Measurements from ENCODE around the gene TRIM37.

TRIM37 gene

DNA sequence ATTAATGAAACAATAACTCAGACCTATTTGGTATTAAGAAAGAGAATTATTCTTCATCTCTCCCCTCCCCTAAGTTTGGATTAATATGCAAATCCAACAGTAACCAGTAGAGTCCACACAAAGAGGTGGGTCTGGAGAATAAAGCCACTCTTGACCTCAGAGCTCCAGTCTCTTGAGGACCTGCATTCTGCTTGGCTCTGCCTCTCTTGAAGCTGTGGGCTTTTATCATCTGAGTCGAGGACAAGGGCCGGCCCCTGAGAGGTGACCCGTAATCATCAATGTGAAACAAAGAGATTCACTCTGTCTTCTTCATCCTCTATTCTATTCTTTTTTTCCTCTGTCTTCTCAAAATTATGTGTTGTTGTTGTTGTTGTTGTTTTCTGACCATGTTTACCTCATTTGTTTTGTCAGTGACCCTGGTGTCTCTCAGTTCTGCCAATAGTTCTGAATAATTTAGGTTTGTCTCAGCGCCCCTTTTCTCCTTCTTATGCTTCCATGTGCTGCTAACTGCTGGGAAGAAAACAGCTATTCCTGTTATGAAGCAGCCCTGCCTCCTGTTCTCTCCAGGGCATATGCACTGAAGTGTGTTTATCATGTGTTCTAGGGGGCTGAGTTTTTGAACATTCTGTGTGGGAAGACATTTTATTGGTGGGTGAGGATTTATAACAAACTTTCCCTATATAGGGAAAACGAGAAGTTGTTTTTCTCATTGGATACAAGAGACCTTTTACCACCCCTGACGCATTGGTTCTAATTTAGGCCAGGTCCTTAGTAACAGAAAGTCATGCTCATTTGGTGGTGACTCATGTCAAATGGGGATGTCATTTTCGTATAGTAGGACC lies 135.8 kb downstream of the TRIM37 start:
- Histone ChIP-seq H3K4me2 (ENCODE audit: insufficient read depth, low read length) (no peak overlapping the region), H3K4me3 (ENCODE audit: low read depth in 1 of 2, low read length in 2 of 2) (no peak overlapping the region), H3K79me2 (ENCODE audit: insufficient read depth, low read length) (no peaks in the 10 kb centered on the region), H3K9ac (ENCODE audit: low read depth, low read length) (no peak overlapping the region), H3K27me3 (ENCODE audit: insufficient read depth, low read length, poor library complexity) (no peaks in the 10 kb centered on the region), H3K4me1 (ENCODE audit: insufficient read depth, low read length) (no peaks in the 10 kb centered on the region), H3K27ac (ENCODE audit: low read length) (no peak overlapping the region), H3K36me3 (ENCODE audit: insufficient read depth, low read length) (no peaks in the 10 kb centered on the region), H4K20me1 (ENCODE audit: insufficient read depth, low read length) (no peaks in the 10 kb centered on the region), H3K9me3 (ENCODE audit: insufficient read depth, low read length, severe bottlenecking) (no peaks in the 10 kb centered on the region), H2AFZ (ENCODE audit: low read depth, low read length) (no peak overlapping the region)
- TF ChIP-seq EZH2 (IDR thresholded peaks at IDR 0.05; ENCODE audit: borderline replicate concordance, low read depth, low read length, severe bottlenecking), result no peak
- TF ChIP-seq, protein P1, sequence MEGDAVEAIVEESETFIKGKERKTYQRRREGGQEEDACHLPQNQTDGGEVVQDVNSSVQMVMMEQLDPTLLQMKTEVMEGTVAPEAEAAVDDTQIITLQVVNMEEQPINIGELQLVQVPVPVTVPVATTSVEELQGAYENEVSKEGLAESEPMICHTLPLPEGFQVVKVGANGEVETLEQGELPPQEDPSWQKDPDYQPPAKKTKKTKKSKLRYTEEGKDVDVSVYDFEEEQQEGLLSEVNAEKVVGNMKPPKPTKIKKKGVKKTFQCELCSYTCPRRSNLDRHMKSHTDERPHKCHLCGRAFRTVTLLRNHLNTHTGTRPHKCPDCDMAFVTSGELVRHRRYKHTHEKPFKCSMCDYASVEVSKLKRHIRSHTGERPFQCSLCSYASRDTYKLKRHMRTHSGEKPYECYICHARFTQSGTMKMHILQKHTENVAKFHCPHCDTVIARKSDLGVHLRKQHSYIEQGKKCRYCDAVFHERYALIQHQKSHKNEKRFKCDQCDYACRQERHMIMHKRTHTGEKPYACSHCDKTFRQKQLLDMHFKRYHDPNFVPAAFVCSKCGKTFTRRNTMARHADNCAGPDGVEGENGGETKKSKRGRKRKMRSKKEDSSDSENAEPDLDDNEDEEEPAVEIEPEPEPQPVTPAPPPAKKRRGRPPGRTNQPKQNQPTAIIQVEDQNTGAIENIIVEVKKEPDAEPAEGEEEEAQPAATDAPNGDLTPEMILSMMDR (IDR thresholded peaks at IDR 0.05; ENCODE audit: borderline replicate concordance, extremely low read depth, low read length, poor library complexity, severe bottlenecking), result no peak
- DNase-seq (no peak), ATAC-seq (ENCODE audit: insufficient read depth, low read depth) (no peak)

DNA sequence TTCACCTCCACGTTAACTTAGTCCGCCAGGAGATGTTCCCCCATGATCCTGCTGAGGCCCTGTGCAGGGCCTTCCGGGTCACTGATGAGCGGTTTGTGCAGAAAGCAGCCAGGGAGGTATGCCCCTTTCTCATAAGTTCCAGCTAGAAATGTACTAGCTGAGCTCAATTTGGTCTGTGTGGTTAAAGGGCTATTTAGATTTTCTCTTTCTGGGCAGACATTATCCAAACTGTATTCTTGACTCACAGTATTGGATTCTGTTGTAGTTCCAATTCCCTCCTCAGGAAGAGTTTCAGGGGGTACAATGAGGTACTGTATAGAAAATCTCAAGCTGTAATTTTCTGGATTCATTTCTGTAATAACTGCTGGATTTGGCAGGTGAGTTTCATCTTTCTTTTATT lies 137.1 kb downstream of the TRIM37 start:
- H4K20me1 ChIP-seq (ENCODE audit: insufficient read depth, low read length), result no peaks in the 10 kb centered on the region
- no peak overlapping the region for H3K27ac ChIP-seq (ENCODE audit: low read length)
- no peak overlapping the region for H3K9ac ChIP-seq (ENCODE audit: low read depth, low read length)
- no peaks in the 10 kb centered on the region for H3K4me1 ChIP-seq (ENCODE audit: insufficient read depth, low read length)
- ATAC-seq (ENCODE audit: insufficient read depth, low read depth), result no peak
- no peak overlapping the region for H2AFZ ChIP-seq (ENCODE audit: low read depth, low read length)
- H3K4me3 ChIP-seq (ENCODE audit: low read depth in 1 of 2, low read length in 2 of 2), result no peak overlapping the region
- no peaks in the 10 kb centered on the region for H3K27me3 ChIP-seq (ENCODE audit: insufficient read depth, low read length, poor library complexity)
- no peaks in the 10 kb centered on the region for H3K9me3 ChIP-seq (ENCODE audit: insufficient read depth, low read length, severe bottlenecking)
- DNase-seq, result no peak
- no peaks in the 10 kb centered on the region for H3K36me3 ChIP-seq (ENCODE audit: insufficient read depth, low read length)
- H3K4me2 ChIP-seq (ENCODE audit: insufficient read depth, low read length), result no peak overlapping the region
- H3K79me2 ChIP-seq (ENCODE audit: insufficient read depth, low read length), result no peaks in the 10 kb centered on the region
- no peak for TF ChIP-seq EZH2 (IDR thresholded peaks at IDR 0.05; ENCODE audit: borderline replicate concordance, low read depth, low read length, severe bottlenecking)
- TF ChIP-seq, protein P1 (IDR thresholded peaks at IDR 0.05; ENCODE audit: borderline replicate concordance, extremely low read depth, low read length, poor library complexity, severe bottlenecking), result no peak

DNA sequence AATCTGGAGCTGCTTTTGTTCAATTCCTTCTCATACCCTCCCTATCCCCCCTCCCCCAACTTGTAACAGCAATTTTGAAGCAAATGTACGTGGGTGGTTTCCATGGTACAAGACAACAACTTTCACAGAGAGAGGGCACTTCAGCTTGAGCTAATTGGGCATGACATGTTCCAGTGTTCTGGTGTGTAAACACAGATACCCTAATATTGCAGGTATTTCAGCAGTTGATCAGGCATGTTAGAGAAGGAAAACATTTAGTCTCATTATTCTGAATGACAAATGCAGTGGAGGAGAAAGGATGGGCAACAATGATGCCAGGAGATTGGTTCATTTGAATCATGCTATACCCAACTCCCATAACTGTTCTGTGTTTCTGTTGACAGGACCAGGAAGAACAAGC lies 137.5 kb downstream of the TRIM37 start:
- Histone ChIP-seq H3K27me3 (ENCODE audit: insufficient read depth, low read length, poor library complexity) (no peaks in the 10 kb centered on the region), H3K4me3 (ENCODE audit: low read depth in 1 of 2, low read length in 2 of 2) (no peak overlapping the region), H2AFZ (ENCODE audit: low read depth, low read length) (no peak overlapping the region), H4K20me1 (ENCODE audit: insufficient read depth, low read length) (no peaks in the 10 kb centered on the region), H3K36me3 (ENCODE audit: insufficient read depth, low read length) (no peaks in the 10 kb centered on the region), H3K4me1 (ENCODE audit: insufficient read depth, low read length) (no peaks in the 10 kb centered on the region), H3K9ac (ENCODE audit: low read depth, low read length) (no peak overlapping the region), H3K9me3 (ENCODE audit: insufficient read depth, low read length, severe bottlenecking) (no peaks in the 10 kb centered on the region), H3K4me2 (ENCODE audit: insufficient read depth, low read length) (no peak overlapping the region), H3K79me2 (ENCODE audit: insufficient read depth, low read length) (no peaks in the 10 kb centered on the region), H3K27ac (ENCODE audit: low read length) (no peak overlapping the region)
- DNase-seq (no peak), ATAC-seq (ENCODE audit: insufficient read depth, low read depth) (no peak)
- TF ChIP-seq EZH2 (IDR thresholded peaks at IDR 0.05; ENCODE audit: borderline replicate concordance, low read depth, low read length, severe bottlenecking), result no peak
- TF ChIP-seq, protein P1 (IDR thresholded peaks at IDR 0.05; ENCODE audit: borderline replicate concordance, extremely low read depth, low read length, poor library complexity, severe bottlenecking), result no peak

All from DND-41 (cell line).